GM18909 (cell line): Measurements from ENCODE around the gene DHX34.
"Not testable (repeated sequence)": the region's sequence is repeated elsewhere in the genome, so short reads cannot be mapped to it uniquely, and the experiment has no call there.

ENCODE experiments used
- ATAC-seq: cut with Tn5 transposase; IDR thresholded peaks from one replicate; pipeline ENCODE4 v1.9.1; 2021; ENCODE audit warnings: mild to moderate bottlenecking; ENCODE audit not compliant: unreplicated experiment, poor library complexity

DHX34 gene

DNA sequence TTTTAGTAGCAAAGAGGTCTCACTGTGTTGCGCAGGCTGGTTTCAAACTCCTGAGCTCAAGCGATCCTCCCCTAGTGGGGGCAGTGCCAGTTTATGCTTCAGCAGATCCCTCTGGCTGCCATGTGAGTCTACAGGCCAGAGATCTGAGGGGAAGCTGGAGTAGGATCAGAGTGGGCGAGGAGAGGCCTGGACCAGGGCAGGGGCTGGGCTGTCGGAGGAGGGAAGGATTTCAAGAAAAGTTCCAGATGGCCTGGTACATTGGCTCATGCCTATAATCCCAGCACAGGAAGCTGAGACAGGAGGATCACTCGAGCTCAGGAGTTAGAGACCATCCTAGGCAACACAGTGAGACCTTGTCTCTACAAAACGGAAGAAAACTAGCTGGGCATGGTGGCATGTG is 9.8 kb downstream of the DHX34 start:
- ATAC-seq, result no peak

DNA sequence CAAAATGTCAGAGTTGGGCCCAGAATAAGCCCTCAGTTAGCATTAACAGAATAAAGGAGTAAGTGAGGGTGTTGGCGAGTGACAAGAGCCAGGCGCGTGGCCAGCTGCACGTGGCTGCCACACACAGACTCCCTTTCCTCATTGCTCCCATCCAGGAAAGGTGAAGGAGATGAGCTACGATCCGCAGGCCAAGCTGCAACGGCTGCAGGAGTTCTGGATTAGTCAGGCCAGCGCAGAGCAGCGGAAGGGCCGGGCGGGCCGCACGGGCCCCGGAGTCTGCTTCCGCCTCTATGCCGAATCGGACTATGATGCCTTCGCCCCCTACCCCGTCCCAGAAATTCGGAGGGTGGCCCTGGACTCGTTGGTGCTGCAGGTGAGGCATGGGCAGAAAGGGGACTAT is 13.2 kb downstream of the DHX34 start:
- ATAC-seq, result no peak

DNA sequence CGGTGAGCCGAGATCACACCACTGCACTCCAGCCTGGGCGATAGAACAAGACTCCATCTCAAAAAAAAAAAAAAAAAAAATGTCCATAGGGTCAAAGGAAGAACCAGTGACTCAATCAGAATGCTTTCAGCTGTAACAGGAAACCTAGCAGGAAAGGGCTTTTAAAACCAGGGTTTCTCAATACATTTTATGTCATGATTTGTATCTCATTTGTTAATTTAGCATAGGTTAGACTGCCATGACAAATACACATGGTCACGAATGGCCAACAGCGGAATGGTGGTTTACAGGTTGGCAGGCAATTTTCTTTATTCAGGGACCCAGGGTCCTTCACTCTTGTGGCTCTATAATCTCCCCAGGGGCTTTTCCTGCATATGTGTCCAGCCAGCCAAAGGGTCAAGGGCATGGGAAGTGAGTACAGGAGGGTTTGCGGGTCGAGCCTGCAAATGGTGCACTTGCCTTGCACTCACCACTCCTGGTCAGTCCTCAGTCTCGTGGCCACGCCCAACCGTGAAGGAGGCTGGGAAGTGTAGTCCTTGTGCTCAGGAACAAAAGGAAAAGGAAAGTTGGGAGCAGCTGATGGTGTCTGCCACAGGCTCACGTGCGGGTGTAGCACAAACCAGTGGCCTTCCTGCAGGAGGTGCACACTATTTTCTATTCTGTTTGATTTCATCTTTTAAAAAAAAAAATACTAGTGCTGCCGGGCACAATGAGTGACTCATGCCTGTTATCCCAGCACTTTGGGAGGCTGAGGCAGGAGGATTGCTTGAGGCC is 14.8 kb downstream of the DHX34 start:
- no peak for ATAC-seq

DNA sequence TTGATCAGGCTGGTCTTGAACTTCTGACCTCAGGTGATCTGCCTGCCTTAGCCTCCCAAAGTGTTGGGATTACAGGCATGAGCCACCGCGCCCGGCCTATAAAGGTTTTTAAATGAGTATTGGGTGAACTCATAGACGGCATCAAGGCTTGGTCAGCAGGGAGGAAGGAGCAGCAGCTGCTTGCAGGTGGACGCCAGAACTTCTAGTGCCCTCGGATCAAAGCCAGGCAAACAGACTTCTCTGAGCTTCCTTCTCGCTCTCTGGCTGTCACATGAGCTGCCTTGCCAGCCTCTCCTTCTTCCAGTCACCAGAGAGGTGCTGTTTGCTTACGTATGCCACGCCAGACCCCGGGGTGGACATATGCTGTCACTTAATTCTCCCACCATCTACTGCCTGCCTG is 16.3 kb downstream of the DHX34 start:
- not testable (repeated sequence) for ATAC-seq

DNA sequence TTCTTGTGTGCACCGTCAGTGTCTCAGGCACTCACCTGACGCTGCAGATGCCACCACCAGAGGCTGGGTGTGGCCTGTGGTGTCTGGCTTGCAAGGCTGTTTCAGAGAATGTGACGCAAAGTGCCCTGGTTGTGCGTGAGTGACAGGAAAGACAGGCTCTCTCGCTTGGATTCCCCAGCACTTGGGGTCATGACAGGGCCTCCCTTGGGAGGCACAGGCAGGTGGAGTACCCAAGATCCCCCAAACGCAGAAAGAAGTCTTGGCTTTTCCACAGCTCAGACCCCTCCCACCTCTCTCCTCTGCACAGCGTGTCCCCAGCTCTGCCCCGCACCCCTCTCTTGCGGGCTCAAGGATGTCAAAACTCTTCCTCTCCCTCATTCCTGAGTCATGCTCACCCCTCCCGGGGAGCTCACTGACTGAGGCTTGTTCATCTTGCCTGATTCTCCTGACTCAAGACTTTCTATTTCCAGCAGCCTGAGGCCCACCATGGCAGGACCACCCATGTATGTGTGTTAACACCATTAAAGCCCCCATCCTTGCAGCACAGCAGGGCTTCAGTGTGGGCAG is 21.0 kb downstream of the DHX34 start:
- no peak for ATAC-seq

DNA sequence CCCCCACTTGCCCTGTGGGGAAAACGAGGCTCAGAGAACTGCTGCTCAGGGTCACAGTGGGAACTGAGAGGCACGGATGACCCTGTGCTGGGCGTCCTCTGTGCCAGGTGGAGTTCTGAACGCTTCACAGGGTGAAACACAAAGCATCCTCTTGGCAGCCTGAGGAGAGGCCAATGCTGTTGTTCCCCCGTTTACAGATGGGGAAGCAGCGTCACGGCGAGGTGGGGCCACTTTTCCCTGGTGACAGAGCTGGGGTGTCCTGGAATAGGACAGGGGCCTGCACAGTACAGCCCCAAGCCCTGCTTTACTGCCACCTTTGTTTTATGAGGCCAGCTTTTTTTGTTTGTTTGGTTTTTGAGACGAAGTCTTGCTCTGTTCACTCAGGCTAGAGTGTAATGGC is 22.1 kb downstream of the DHX34 start:
- no peak for ATAC-seq

DNA sequence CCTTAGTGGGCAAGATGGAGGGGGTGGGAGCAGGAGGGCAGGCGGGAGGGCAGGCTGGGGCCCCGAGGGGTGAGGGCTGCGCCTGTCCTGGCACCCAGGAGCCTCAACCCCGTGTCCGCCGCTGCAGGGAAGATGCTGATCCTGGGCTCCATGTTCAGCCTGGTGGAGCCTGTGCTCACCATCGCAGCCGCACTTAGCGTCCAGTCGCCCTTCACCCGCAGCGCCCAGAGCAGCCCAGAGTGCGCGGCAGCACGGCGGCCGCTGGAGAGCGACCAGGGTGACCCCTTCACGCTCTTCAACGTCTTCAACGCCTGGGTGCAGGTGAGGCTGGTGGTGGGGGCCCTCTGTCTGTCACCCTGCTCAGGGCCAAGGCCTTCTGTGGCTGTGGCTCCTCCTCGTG is 23.5 kb downstream of the DHX34 start:
- no peak for ATAC-seq

DNA sequence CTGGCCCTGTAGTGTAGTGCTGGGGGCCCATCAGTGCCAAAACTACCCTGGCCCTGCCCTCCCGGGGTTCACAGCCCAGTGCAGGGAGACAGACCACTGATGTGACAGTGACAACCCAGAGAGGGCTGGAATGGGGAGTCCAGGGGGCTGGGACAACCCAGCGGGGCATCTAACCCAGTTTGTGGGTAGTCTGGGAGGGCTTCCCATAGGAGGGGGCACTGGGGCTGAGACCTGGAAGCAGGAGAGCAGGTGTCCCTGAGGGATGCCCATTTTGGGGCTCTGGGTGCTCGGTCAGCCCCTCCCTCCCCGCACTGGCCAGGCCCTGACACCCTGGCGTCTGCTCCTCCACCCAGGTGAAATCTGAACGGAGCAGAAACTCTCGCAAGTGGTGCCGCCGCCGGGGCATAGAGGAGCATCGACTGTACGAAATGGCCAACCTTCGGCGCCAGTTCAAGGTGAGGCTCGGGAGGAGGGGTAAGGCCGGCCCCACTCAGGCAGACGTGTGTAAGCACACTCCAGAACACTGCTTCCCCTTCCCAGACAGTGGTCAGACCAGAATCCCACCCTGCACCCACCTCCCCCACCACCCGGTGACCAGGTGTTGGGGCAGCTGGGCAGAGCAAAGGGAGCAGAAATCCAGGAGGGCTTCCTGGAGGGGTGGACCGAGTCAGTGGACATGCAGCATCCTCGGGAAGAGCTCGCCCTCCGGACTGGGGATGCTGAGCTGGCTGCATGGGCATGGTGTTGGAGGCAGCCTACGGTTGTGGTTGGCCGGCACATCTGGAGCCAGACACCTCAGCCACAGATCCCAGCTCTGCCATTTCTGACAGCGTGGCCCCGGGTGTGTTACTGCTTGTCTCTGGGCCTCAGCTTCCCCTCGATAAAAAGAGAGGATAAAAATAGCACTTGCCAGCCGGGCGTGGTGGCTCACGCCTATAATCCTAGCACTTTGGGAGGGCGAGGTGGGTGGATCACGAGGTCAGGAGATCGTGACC is 24.4 kb downstream of the DHX34 start:
- no peak for ATAC-seq

DNA sequence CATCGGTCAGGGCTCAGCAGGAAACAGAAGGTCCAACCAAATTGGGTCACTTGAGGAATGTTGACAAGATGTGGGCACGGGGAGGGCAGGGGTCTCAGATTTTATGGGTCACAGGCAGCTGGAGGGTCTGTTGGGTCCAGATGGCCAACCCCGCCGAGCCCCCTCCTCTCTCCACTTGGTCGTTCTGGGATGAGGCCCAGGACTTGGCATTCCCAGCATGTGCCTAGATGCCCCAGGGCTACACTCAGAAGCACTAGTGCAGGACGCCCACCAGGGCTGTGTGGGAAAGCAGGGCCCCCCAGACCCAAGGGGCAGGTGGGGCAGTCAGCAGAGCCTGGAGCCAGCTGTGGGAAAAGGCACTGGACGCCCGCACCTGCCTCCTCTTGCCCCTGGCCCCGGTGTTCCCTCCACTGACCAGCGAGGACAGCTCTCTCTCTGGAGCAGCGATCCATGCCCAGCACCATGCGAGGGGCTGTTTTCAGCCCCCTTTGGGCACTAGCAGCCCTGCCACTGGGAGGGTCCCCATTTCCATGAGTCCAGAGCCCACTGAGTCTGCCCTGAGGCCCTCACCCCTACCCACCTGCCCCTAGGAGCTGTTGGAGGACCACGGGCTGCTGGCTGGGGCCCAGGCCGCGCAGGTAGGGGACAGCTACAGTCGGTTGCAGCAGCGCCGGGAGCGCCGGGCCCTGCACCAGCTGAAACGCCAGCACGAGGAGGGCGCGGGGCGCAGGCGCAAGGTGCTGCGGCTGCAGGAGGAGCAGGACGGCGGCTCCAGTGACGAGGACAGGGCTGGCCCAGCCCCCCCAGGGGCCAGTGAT is 26.0 kb downstream of the DHX34 start:
- ATAC-seq, result no peak

DNA sequence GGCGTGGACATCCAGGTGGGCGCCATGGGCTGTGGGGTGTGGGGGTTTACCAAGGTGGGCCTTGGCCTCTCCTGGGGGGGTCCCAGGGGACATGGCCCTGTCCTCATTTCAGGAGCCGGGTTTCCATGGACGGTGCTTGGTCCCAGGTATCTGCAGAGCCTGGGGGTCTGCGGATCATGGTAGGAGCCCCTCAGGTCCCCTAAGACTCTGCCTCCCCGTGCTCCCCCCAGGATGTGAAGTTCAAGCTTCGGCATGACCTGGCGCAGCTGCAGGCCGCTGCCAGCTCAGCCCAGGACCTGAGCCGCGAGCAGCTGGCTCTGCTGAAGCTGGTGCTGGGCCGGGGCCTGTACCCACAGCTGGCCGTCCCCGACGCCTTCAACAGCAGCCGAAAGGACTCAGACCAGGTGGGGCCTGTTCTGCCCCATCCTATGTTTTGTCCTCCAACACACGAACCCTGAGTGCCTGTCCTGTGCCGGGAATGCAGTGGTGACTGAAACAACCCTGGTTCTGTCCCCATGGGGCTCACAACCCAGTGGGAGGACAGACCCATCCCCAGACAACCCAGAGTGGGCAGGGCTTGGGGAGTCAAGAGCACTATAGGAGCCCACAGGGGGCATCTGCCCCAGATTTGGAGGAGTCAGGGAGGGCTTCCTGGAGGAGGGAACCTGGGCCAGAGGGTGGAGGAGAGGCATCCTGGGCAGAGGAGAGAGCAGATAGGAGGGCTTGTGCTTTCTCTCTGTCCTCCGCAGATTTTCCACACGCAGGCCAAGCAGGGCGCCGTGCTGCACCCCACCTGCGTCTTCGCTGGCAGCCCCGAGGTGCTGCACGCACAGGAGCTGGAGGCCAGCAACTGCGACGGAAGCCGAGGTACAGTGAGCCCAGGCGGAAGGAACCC is 26.8 kb downstream of the DHX34 start:
- no peak for ATAC-seq

DNA sequence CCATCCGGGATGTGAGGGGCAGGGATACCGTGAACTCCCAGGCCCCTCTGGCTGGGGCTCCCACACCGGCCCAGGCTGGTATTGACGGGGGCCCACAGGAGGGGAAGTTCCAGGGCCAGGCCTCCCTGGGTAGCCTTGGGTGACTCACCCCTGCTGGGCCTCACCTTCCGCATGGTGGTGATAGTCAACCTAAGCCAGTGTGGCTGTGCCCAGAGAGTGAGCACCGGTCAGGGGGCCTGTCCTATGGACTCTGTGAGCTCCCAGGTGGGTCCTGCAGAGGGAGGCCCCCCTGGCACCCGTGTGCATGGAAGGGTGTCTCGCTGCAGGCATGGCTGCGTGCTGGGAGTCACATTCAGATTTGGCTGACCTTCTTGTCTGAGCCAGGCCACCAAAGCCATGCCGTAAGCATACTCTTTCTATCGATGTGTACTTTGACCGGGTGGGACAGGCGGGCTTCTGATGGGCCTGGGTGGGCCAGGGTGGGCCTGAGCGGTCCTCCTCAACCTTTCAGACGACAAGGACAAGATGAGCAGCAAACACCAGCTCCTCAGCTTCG is 27.6 kb downstream of the DHX34 start:
- no peak for ATAC-seq

DNA sequence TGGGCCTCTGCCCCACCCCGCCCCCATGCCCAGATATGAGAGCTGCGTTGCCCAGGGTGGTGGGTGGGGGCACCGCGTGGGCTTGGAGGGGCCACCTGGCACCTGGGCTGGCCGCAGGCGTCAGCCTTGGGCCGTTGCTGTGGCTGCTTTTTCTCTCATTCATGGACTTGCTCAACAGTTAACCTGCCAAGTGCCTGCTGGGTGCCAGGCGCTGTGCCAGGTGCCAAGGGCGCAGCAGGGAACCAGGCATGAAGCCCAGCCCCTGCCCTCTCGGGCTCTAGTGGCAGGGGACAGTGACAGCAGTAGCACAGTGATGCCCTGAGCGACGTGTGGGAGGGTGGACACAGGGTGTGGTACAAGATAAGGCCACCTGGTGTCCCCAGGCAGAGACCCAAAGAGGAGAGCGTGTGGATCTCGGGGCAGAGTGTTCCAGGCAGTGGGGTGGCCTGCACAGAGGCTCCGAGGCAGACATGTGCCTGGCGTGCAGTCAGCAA is 28.1 kb downstream of the DHX34 start:
- no peak for ATAC-seq

DNA sequence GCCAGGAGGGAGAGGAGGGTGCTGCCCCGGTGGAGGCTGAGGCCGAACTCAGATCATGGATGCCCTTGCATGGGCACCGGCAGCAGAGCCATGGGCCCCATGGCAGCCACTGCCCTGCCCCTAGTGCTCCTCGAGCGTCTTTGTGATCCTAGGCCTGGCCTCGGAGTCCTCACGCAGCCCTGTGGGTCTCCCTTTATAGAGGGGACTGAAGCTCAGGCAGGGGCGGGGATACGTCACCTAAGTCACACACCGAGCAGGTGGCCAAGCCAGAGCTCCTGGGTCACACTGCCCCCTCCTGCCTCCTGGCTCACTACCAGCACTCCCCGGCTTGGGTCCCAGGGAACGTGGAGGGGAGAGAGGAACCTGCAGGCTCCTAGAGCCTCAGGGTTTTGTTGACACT is 28.7 kb downstream of the DHX34 start:
- ATAC-seq, result no peak

DNA sequence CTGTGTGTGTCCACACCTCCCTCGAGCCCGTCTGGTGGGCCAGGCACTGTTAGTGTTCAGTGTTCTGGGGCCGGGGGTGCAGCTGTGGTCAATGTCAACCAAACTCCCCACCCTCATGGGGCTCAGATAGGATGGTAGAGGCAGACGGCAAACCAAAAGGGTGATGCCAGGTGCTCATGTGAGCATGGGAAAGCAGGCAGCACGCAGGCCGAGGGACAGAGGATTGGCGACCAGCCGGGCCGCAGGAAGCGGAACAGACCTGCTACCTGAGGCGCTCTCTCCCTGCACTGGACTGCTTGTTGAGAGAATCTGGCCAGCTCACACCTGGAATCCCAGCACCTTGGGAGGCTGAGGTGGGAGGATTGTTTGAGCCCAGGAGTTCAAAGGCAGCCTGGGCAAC is 29.1 kb downstream of the DHX34 start:
- no peak for ATAC-seq

DNA sequence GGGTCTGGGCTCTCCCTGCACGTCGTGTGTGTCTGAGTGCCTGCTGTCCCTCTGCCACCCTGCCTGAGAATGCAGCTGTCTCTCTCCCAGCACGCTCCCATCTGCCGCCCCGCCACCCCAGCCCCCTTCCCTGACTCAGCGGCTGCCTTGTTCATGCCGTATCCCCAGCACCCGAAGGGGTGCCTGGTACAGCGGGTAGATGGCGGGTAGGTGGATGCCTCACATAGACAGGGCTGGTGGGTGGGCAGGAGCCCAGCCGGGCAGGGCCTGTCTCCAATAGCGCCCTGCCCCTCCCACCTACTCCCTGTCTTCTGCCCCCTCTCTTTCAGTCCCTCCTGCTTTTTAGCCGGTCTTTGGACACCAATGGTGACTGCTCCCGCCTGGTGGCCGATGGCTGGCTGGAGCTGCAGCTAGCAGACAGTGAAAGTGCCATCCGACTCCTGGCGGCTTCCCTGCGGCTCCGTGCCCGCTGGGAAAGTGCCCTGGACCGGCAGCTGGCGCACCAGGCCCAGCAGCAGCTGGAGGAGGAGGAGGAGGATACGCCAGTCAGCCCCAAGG is 30.3 kb downstream of the DHX34 start:
- ATAC-seq, result no peak

DNA sequence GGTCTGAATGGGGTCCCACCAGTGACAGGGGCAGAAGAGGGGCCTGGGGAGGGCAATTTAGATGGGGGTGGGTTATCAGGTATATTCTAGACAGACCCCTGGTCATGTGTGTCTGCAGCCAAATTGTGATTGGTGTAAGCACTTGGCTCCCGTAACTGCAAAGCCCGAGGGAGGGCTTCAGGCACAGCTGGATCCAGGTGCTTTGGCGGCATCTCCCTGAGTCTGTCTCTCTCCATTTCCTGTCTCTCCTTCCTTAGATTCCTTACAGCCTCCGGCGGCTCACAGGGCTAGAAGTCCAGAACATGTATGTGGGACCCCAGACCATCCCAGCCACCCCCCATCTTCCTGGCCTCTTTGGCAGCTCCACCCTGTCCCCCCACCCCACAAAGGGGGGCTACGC is 31.4 kb downstream of the DHX34 start:
- ATAC-seq, result no peak

DNA sequence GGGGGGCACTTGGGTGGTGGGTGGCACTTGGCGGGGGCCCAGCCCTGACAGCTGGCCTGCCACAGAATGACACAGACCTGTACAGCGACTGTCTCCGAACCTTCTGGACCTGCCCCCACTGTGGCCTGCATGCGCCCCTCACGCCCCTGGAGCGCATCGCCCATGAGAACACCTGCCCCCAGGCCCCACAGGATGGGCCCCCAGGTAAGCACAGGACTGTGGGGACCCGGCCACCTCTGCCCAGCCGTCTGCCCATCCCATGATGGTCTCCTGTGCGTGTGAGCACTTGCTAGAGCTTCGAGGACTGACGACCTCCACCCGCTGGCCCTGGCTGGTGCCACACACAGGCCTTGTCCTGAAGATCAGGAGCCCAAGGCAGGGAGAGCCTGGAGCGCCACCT is 32.0 kb downstream of the DHX34 start:
- no peak for ATAC-seq

DNA sequence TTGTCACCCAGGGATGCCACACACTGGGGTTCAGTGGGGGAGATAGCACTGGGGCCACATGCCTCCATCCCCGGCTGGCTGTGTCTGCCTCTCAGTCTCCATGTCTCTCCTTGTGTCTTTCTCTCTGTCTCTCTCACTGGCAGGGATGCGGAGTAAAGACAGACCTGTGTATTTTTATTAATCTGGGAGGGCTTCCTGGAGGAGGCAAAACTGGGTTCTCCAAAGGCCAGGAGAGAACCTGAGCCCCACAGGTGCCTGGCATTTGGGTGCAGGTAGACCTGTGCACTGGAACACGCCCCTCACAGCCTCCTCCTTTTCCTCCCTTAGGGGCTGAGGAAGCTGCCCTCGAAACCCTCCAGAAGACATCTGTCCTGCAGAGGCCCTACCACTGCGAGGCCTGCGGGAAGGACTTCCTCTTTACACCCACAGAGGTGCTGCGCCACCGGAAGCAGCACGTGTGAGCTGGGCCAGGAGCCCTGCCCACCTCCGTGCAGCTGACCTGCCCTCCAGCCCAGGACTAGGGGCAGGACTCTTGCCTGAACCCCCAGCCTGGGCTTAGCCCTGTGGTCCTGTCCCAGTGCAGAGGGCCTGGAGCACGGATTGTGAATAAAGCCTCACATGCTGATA is 32.7 kb downstream of the DHX34 start:
- no peak for ATAC-seq
